Activated T-cell treated with anti-CD3 and anti-CD28 coated beads, Interleukin-2, amount 50 U/mL, for 4 hours (primary cell): ENCODE results near the gene PGK2. TPM values are rescaled to one million over a fixed set of nuclear protein-coding genes. Genes with fewer than 3 reads are reported as not detected.

Experiments used
- ATAC-seq, 2 donors: fragments of 200-7000 bp; cut with Tn5 transposase; one replicate each; pipeline ENCODE4 v1.10.0; 2021
- DNase-seq: peaks from one replicate; pipeline ENCODE4 v3.0.0-alpha.2; 2020
- H3K27me3 Mint-ChIP-seq: one replicate; pipeline ENCODE4 v1.8.0; 2021; ENCODE audit warnings: low read depth, mixed read lengths
- H3K36me3 Mint-ChIP-seq: one replicate; pipeline ENCODE4 v1.8.0; 2022; ENCODE audit warnings: mixed read lengths; ENCODE audit not compliant: insufficient read depth
- H3K4me1 Mint-ChIP-seq: one replicate; pipeline ENCODE4 v1.8.0; 2021; ENCODE audit warnings: low read depth, mixed read lengths
- H3K4me3 Mint-ChIP-seq: one replicate; pipeline ENCODE4 v1.8.0; 2021; ENCODE audit warnings: mild to moderate bottlenecking, moderate library complexity, mixed read lengths
- H3K9me3 Mint-ChIP-seq: one replicate; pipeline ENCODE4 v1.8.0; 2021; ENCODE audit warnings: mixed read lengths
- total RNA-seq, 3 donors: library from RNA; stranded (reverse); gene quantifications; one replicate each; pipeline ENCODE4 v1.2.1, GENCODE V29; 2021

The PGK2 gene
- total RNA-seq, 3 donors from 2014 or later: not detected

DNA sequence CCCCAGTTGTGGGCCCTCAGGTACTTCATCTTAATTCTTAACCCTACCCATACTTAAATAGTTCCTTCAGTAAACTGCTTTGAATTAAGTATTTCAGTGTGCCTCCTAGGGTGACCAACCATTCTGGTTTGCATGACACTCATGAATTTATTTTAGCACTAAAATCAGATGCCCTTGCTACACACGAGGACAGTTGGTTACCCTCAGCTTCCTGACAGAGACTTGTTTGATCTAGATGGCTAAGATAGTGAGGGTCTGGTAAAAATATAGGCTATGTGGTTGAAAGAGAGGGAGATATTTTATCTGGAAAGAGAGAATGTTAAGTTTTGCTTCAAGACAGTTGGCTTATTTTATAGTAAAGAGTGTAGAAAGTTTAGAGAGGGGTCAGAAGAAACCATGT, 10.6 kb downstream of the PGK2 start:
- Mint-ChIP-seq H3K4me1 (no peaks in the 10 kb centered on the region), H3K9me3 (peaks cover 6% of the 10 kb centered on the region), H3K4me3 (no peak overlapping the region), H3K36me3 (no peaks in the 10 kb centered on the region), H3K27me3 (no peaks in the 10 kb centered on the region)
- DNase-seq: no peak
- no peak for ATAC-seq

DNA sequence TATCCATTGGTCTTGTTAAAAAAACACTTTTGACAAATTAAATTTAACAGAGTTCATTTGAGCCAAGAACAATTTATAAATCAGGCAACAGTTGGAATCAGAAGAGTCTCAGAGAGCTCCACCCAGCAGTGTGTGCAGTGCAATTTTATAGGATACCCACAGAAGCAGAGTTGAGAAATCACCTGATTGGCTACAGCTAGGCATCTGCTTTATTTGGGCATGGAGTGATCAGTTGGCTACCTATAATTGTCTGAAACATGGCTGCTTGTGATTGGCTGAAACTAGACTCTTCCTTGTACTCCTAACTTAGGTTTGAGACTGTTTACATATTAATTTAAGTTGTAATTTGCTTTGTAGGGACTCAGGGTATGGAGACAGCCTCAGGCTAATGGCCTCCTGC, 12.0 kb downstream of the PGK2 start:
- no peaks in the 10 kb centered on the region for H3K27me3 Mint-ChIP-seq
- no peaks in the 10 kb centered on the region for H3K4me1 Mint-ChIP-seq
- no peak overlapping the region for H3K4me3 Mint-ChIP-seq
- no peak for DNase-seq
- ATAC-seq: no peak
- H3K36me3 Mint-ChIP-seq: no peaks in the 10 kb centered on the region
- peaks cover 6% of the 10 kb centered on the region for H3K9me3 Mint-ChIP-seq

DNA sequence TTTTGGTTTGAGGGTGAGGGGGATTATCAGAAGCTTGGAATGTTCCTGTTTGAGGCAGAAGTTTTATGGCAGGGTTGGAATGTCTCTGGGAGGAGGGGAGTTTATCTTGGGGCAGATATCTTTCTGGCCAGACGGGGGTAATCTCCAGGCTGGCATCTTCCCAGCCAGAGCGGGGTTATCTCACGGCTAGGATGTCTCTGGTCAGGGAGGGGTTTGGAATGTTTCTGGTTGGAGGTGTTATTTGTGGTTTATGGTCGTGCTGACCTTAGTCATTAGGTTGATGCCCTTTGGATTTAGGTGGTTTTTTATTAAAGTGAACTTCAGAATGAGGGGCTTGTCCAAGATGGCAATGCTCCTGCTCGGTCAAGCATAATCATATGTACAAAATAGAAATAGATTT, 14.8 kb downstream of the PGK2 start:
- Mint-ChIP-seq H3K27me3 (no peaks in the 10 kb centered on the region), H3K36me3 (no peaks in the 10 kb centered on the region), H3K4me1 (no peaks in the 10 kb centered on the region), H3K9me3 (peaks cover 6% of the 10 kb centered on the region), H3K4me3 (no peak overlapping the region)
- ATAC-seq (no peak), DNase-seq (no peak)

DNA sequence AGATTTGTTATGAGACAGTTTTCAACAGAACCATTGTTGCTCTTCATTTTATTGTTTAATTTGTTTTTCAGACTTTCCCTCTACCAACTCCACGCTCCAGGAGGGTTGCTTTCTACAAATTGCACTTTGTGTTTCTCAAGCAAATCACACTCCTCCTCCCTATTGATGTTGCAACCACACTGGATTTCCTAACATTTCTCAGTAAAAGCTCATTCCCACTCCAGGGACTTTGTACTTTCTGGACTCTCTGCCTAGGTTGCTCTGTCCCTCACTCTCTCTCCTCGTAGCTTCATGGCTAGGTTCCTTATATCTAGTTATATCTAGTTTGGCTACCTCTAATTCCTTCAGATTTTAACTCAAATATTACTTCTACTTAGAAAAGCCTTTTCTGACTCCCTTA, 20.3 kb downstream of the PGK2 start:
- H3K4me3 Mint-ChIP-seq: no peak overlapping the region

DNA sequence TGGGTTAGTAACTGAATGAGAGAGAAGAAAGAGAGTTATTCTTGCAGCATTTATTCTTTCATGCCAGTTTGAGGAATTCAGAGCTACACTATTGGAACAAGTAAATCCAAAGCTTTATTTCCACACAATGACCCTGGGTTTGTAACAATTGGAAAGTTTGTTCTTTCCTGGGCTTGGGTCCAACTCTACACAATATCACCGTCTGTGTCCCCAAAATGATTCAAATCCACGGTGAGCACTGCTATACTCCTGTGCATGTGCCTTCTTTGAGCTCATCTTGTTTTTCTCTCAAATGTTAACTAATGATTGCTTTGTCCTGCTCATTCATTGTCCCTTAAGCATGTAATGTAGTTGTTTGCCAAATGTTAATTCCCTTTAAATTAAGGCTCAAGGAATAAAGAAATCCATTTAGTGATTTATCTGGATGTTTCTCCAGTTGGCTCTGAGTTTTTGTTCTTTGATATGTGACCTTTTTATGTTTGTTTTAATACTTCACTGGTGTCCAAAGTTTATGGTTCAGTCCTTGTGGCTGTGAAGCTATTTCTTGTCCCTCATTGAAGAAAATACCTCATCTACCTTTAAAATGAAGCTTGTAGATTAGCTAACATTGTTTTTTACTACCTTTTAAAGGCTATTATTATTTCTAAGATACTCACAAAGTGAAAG, 22.4 kb downstream of the PGK2 start:
- DNase-seq: no peak
- Mint-ChIP-seq H3K27me3 (peaks cover 1% of the 10 kb centered on the region), H3K4me1 (no peaks in the 10 kb centered on the region), H3K36me3 (no peaks in the 10 kb centered on the region), H3K9me3 (peaks cover 12% of the 10 kb centered on the region), H3K4me3 (no peak overlapping the region)
- no peak for ATAC-seq

More for the DNA sequence above, 20.3 kb downstream of the PGK2 start:
- Mint-ChIP-seq H3K9me3 (peaks cover 9% of the 10 kb centered on the region), H3K27me3 (no peaks in the 10 kb centered on the region), H3K36me3 (no peaks in the 10 kb centered on the region), H3K4me1 (no peaks in the 10 kb centered on the region)
- no peak for ATAC-seq
- DNase-seq: no peak

DNA sequence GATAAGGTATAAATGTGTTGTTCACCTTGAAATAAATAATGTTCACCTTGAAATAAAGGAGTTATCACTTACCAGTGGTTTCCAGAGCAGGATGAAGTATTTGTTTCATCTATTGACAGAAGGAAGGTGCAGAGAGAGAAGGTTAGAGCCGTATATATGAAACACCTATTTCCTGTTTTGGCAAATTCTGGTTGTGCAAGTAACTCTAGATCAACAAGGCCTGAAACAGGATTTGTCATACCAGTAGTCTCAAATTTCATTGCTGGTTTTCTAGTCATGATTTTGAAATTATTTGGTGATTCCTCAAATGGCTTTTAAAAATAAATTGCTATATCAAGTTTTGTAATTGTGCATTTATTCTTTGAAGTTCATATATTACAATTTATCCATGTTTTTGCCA, 42.8 kb downstream of the PGK2 start, which contains the start of gene CRISP3:
Gene CRISP3 (minus strand): TSS at position 130 of the 400 bp plus-strand sequence. CDS start 21 bp downstream, at position 109.
- no peaks in the 10 kb centered on the region for H3K9me3 Mint-ChIP-seq
- no peak within 1 kb of the TSS for H3K4me3 Mint-ChIP-seq
- DNase-seq: no peak
- H3K36me3 Mint-ChIP-seq: no peaks in the 10 kb centered on the region
- H3K4me1 Mint-ChIP-seq: no peaks in the 10 kb centered on the region
- no peak for ATAC-seq
- no peaks in the 10 kb centered on the region for H3K27me3 Mint-ChIP-seq

DNA sequence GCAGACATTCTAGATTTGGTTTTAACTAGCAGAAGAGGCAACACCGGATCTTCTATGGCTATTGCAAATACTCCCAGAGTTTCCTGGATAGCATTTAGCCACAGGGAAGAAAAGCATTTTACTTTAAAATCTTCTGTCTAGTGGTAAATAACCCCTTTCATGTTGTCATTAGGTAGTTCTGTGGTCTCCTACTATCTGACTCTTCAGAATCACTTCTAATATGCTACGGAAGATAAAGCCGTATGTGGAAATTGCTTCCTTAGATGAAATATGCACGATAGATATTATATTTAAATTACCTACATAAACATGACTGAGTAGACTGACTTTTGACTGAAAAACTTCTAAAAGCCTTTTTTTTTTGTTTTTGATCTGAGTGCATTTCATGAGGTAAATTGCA, 43.7 kb downstream of the PGK2 start:
- Mint-ChIP-seq H3K27me3 (no peaks in the 10 kb centered on the region), H3K4me1 (no peaks in the 10 kb centered on the region), H3K4me3 (no peak overlapping the region), H3K9me3 (no peaks in the 10 kb centered on the region), H3K36me3 (no peaks in the 10 kb centered on the region)
- no peak for DNase-seq
- ATAC-seq: no peak

DNA sequence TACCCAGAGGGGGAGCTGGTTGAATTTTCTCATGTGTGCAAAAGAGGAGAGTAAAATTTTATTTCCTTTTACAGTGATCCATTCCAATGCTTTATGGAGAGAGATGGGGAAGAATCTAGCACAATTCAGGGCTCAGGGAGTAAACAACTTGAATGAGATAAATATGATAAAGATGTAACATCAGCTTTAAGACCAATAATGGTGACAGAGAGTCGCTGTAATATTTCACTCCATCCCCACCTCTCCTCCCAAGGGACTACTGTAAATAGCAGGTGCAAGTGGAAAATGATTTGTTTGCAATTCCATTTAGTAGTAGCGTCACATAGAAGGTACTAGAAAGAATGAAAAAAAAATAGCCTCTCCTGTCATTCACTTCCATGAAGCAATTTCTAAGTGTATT, 47.7 kb downstream of the PGK2 start:
- Mint-ChIP-seq H3K9me3 (no peaks in the 10 kb centered on the region), H3K4me3 (no peak overlapping the region), H3K27me3 (no peaks in the 10 kb centered on the region), H3K4me1 (no peaks in the 10 kb centered on the region), H3K36me3 (no peaks in the 10 kb centered on the region)
- DNase-seq (no peak), ATAC-seq (no peak)

DNA sequence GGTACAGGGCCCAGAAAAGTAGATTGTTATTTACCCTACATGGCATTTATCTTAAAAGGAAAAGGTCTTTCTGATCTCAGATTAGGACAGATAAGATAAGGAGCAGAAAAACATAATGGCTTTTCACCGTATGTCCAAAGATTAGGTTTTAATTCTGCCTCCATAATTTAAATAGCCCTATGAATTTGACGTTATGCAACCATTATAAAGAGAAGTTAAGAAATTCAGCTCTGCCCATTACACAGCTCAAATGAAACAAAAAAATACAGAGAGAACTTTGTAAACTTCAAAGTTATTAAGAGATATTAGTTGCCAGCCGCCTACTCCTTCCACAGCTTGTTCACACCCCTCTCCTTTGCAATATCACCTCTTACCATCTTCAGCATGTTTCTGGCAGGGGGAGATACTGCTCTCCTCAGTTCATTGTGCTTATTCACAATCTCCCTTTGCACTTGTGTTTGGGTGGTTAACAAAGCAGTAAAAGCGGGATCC, 51.0 kb downstream of the PGK2 start:
- no peak for ATAC-seq
- H3K27me3 Mint-ChIP-seq: no peaks in the 10 kb centered on the region

More for the DNA sequence above, 51.0 kb downstream of the PGK2 start:
- no peaks in the 10 kb centered on the region for H3K9me3 Mint-ChIP-seq
- no peak for DNase-seq
- H3K36me3 Mint-ChIP-seq: no peaks in the 10 kb centered on the region
- no peak overlapping the region for H3K4me3 Mint-ChIP-seq
- H3K4me1 Mint-ChIP-seq: no peaks in the 10 kb centered on the region

Other genes starting within 250 kb of the PGK2 start
- gene C6orf141, start 236.6 kb downstream of the PGK2 start, total RNA-seq: under 1 TPM in 1 of 3 donors, not detected in 2; 0.25 TPM
- gene RHAG, start 150.4 kb downstream of the PGK2 start, total RNA-seq: under 1 TPM in 2 of 3 donors, not detected in 1; 0.22 to 0.32 TPM
- not detected for gene CRISP2, start 73.7 kb downstream of the PGK2 start, total RNA-seq
- not detected for gene CRISP3, start 42.9 kb downstream of the PGK2 start, total RNA-seq
- not detected for gene CRISP1, start 79.2 kb upstream of the PGK2 start, total RNA-seq
- not detected for gene DEFB114, start 176.9 kb upstream of the PGK2 start, total RNA-seq
- gene DEFB113, start 182.3 kb upstream of the PGK2 start, total RNA-seq: not detected
- gene DEFB110, start 234.7 kb upstream of the PGK2 start, total RNA-seq: not detected